GM19035 (cell line): ENCODE results near the gene SYMPK.

Experiments
- ATAC-seq: cut with Tn5 transposase; IDR thresholded peaks from one replicate; pipeline ENCODE4 v1.9.1; 2021; ENCODE audit not compliant: unreplicated experiment

Gene SYMPK

DNA sequence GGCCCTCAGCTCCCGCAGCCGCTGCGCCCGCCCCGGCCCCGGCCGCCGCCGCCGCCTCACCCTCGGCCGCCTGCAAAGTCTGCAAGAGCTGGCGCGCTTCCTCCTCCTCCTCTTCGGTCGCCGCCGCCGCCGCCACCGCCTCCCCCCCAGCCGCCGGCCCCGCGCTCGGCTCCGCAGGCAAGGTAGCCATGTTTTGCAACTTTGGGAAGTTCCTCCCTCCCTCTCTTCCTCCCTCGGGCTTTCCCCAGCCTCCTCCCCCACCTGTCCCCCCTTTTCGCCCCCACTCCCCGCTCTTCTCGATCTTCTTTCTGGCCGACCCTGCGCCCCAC lies 94.3 kb downstream of the SYMPK start:
- ATAC-seq: no peak

DNA sequence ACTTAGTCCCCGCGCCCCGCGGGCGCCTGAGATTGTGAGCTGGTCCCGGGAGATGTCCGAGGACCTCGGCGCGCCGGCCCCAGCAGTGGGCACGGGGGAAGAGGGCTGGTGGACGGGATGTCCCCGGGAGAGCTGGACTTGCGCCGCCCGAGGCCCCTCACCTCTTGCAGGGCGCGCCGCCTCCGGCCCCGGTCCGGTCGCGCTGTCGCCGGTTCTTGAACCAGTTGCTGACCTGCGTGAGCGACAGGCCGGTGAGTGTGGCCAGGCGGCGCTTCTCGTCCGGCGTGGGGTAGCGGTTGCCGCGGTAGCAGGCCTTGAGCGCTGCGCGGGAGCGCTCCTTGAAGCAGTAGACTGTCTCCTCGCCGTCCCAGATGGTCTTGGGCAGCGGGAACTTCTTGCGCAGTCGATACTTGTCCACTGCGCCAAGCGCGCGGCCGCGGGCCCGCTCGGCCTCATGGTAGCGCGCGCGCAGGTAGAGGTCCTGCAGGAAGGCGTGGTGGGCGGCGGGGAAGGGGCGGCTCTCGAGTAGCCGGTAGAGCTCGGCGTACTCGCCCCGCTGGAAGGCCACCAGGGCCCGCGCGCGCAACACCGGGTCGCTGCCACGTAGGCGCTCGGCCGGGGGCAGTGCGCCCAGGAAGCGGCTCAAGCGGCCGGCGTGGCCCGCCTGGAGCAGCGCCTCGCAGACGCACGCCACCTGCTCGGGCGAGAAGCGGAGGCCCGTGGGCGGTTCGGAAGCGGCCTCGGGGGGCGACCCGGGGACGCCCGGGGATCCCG lies 94.9 kb downstream of the SYMPK start:
- no peak for ATAC-seq

DNA sequence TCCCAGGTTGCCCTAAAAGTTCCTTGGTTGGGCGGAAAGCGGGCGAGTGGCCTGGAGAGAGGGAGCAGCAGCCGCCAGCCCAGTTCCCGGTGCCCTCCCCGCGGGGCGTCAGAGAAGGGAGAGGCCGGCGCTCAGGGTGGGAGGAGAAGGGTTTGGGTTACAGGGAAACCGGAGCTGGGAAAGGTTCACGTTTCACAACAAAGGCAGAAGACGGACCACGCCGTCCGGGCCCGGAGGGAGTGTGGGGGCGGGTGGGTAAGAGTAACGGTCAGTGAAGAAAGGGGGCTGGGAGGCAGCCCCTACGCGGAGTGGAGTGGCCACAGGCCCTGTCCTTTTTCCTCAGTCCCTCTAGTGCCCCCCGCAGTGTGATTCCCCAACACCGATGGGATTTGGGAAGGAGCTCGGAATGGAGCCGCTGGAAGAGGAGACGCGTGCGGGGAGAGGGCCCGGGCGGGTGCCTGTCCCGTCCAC lies 95.5 kb downstream of the SYMPK start:
- ATAC-seq: no peak

DNA sequence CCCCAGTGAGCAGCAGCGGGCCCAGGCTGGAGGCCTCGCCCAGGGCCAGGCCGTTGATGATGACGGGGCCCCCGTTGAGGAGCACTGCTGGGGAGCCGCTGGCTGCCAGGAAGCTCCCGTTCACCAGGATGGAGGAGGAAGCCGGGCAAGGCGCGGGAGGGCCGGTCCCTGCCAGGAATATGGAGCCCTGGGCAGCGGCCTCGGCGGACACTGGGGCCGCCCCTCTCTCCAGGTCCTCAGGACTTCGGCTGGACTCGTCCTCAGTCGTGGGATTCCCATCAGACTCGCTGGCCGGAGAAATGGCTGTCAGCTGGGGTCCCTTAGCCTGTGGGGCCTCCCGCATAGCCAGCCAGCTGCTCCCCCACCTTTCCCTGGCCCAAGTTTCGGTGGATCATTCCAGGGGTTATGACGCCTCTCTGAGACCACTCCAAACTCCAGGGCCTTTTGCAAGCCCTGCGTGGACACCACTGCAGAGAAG lies 96.0 kb downstream of the SYMPK start:
- ATAC-seq: no peak

DNA sequence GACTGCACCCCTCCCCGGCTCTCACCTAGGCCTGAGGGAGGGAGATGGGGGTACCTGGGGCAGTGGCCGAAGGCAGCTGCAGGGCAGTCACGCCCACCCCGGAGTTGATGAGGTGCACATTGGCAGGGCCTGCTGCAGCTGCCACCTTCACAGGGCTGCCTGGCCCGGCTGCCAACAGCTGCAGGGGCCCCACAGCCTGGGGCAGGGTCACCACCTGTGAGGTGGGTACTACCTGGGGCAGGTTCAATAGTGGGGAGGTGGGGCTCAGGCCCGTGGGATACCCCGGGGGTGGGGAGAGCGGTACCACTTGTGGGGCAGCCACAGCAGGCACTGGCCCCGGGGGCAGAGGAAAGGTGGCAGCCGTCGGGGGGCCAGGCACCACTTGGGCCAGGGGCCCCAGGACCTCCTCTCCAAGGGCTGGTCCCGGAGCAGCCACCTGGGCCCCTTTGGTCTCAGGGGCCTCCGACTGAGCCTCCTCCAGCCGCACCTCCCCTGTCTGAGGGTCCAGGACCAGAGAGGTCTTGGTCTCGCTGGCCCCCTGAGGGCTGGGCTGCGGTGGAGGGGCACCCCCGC lies 96.6 kb downstream of the SYMPK start:
- ATAC-seq: no peak

DNA sequence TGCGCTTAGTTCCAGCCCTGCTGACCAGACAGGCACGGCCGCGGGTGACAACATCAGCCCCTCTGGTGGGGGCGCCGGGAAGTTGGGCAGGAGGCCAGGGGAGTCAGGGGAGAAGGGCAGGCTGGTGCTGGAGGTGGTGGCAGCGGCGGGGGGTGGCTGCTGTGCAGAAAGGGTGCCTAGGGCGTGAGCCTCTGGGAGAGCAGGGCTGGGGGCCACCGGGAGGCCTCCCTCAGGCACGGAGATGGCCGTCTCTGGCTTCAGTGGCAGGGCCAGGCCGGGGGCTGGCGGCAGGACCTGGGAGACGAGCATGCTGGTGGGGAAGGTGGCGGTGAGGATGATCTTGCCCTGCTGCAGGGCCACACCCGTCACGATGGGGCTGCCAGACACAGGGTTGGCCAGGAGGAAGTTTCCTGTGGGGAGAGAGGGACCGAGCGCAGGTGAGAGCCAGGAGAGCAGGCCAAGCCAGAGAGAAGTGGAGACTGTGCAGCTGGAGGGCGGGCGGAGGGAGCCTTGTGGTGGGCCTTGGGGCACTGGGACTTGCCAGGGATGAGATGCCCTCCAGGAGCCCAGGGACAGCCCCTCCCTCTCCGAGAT lies 97.1 kb downstream of the SYMPK start:
- no peak for ATAC-seq
